ENCODE data around the gene LMAN2.
"Not testable (repeated sequence)": the region's sequence is repeated elsewhere in the genome, so short reads cannot be mapped to it uniquely, and the experiment has no call there.

Gene LMAN2

GRCh38 chr5:177378884-177379883 lies 27.7 kb upstream of the LMAN2 start:
- peak; percentile 46 for DNase-seq

- no peak for DNase-seq
Measured at GRCh38 chr5:177377851-177378776, 26.6 kb upstream of the LMAN2 start.

DNA sequence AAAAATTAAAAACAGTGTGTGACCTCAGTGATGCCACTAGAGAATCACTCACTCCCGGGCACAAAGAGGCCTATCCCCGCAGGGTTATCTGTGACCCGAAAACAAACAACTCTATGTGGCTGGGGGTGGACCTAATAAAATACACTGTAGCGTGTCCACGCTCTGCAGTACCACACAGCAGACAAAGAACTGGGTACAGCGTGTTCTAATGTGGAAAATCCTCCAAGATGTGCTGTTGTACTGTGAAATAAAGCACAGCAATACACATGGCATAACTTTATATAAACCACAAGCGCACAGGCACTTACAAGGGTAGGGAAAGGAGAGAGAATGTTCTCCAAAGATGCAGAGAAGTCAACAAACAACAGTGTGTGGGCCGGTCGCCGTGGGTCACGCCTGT lies 24.6 kb upstream of the LMAN2 start:
- no peak for DNase-seq

- DNase-seq = not testable (repeated sequence)
Measured at GRCh38 chr5:177375516-177375915, 24.0 kb upstream of the LMAN2 start.

DNA sequence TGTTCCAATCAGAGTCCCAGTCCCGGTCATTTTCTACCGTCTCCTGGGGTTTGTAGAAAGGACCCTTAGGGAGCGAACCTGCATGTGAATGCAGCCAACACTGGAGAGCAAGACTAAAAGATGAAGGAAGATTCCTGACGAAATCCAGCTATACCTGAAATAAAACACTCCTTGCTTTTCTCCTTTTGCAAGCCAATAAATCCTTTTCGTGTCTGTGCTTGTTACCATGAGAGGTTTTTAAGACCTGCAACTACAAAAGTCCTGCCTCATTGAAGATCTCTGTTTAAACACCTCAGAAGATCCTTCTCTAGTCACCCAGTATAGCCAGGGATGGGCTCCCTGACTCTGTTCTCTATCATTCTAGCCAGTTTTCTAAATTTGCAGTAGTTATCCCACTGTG lies 22.7 kb upstream of the LMAN2 start:
- DNase-seq = no peak

DNA sequence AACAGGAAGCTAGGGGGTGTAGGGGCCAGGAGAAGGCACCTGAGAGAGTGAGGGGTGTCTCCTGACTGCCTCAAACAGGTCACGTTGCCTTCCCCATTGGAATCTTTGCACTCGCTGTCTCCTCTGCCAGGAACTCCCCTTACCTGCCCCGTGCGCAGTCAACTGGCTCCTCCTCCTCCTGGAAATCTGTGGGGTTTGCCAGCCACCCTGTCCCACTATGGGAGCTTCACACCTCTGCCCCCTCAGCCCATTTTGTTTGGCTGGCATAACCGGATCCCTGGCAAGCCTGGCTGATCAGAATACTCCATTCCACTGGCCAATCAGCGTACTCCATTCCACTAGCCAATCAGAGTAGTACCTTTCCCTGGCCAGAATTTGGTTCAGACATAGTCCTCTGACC lies 22.3 kb upstream of the LMAN2 start:
- no peak for DNase-seq

GRCh38 chr5:177372910-177373309 lies 21.4 kb upstream of the LMAN2 start:
- no peak for DNase-seq

GRCh38 chr5:177372034-177372896 lies 20.8 kb upstream of the LMAN2 start:
- DNase-seq = no peak

DNA sequence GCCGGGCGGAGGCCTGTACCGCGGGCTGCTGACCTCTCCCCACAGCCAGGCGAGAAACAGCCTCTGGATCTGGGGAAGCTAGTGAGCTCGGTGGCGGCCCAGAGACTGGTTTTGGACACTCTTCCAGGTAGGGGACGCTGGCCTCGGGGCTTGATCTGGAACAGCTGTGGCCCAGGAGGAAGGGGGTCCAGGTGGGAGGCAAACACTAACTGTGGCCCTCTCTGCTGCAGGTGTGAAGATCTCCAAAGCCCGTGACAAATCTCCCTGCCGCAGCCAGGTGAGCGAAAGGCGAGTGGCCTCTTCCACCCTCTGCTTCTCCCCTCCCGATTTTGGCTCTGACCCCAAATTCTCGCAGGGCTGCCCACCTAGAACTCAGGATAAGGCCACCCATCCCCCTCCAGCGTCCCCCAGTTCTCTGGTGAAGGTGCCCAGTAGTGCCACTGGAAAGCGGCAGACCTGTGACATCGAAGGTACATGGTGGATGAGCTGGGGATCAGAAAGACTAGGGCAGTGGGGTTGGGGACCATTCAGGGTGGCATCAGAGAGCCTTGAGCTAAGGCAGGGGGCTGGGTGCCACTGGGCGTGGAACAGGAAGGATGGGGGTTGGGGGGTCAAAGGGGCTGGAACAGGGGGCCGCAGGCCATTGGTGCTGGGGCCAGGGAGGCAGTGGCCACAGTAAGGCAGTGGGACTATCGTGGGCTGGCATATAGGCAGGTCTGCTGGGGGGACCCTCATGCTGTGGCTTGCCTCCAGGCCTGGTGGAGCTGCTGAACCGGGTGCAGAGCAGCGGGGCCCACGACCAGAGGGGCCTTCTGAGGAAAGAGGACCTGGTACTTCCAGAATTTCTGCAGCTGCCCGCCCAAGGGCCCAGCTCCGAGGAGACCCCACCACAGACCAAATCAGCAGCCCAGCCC lies 19.9 kb upstream of the LMAN2 start:
- DNase-seq = no peak

DNA sequence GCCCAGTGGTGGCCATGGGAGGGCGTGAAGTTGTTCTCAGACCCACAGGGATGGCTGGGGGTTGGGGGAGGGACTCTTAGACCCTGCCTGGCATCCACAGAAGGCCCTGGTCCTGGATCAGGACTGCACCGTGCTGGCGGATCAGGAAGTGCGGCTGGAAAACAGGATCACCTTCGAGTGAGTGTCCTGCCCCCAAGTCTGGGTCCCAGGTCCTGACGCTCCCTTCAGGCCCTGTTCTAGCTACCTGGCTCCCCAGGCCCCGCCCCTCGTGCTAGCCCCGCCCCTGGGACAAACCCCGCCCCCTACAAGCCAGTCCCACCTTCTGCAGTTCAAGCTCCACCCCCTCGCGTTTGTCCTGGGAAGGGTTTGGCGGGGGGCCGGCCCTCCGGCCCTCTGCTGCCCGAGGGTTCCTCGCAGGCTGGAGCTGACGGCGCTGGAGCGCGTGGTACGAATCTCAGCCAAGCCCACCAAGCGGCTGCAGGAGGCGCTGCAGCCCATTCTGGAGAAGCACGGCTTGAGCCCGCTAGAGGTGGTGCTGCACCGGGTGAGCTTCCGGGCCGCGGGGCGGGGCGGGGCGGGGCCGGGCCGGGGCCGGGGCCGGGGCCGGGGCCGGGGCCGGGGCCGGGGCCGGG lies 19.1 kb upstream of the LMAN2 start:
- peak; percentile 62 for DNase-seq

- DNase-seq = no peak
Measured at GRCh38 chr5:177369645-177370440, 18.4 kb upstream of the LMAN2 start.

DNA sequence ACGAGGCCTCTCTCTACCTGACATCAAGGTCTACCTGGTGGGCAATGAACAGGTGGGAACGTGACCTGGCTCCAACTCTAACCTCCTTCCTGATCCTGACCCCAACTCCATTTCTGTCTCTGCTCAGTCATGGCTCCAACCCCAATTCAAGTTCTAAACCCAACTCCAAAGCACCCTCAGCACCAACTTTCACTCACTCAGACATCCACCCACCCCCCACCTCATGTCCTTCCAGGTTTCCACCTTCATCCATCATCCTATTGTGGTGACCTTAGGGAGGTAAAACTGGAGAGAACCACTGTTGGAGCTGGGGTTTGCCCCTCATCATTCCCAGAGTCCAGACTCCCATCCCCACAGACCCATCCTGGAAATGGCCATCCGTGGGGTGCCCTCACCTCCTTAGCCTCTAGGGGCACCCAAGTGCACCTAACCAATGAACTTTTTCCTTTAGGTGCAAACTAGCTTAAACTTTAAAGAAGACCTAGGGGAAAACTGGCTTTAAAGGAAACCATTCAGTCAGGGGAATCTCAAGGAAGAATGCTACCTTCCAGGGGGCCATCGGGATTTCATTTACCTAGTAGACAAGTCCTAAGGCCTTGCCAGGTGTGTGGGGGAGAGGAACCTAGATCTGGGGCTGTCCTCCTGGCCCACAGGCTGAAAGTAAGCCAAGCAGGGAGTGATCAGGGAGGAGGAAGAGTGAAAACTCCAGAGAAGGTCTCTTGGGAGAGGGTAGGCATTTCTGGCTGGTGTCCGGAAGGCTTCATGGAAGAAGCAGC lies 17.6 kb upstream of the LMAN2 start:
- peak; percentile 54 for DNase-seq

GRCh38 chr5:177367981-177368868 lies 16.8 kb upstream of the LMAN2 start:
- DNase-seq = no peak

DNA sequence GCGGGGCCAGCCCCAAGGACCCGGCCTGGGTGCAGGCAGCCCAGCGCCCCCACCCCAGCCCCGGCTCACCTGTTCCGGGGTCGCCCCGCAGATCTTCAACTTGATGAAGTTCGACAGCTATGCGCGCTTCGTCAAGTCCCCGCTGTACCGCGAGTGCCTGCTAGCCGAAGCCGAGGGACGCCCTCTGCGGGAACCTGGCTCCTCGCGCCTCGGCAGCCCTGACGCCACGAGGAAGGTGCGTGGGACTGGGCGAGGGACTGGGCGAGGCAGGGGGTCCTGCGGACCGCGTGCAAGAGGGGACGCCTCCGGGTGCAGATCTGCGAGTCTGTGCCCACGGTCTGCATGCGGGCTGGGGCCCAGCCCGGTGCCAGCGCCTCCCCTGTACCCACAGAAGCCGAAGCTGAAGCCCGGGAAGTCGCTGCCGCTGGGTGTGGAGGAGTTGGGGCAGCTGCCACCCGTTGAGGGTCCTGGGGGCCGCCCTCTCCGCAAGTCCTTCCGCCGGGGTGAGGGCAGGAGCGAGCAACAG lies 15.9 kb upstream of the LMAN2 start:
- no peak for DNase-seq

DNA sequence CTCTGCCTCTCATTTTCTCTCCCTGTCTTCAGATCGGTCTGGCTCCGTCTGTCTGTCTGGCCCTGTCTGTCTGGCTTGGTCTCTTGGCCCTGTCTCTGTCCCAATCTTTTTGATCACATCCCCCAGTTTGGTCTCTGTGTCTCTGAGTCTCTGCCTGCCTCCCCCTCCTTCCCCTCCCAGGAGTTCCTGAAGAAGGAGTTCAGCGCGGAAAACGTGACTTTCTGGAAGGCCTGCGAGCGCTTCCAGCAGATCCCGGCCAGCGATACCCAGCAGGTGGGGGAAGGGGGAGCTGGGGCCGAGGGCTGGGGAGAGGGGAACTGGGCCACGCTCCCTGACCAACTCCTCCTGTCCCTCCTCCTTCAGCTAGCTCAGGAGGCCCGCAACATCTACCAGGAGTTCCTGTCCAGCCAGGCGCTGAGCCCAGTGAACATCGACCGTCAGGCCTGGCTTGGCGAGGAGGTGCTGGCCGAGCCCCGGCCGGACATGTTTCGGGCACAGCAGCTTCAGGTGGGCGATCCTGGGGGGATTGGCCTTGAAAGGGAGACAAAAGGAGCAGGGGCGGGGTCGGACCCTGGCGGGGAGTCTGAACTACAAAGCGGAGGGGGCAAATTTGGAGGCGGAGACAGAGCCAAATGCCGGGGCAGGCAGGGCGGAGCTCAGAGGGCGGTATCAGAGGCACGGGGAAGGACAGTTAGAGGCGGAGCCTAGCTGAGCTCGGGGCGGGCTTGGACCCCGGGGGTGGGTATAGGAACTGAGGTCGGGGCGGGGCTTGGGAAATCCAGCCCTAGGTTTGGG lies 15.3 kb upstream of the LMAN2 start:
- no peak for DNase-seq

DNA sequence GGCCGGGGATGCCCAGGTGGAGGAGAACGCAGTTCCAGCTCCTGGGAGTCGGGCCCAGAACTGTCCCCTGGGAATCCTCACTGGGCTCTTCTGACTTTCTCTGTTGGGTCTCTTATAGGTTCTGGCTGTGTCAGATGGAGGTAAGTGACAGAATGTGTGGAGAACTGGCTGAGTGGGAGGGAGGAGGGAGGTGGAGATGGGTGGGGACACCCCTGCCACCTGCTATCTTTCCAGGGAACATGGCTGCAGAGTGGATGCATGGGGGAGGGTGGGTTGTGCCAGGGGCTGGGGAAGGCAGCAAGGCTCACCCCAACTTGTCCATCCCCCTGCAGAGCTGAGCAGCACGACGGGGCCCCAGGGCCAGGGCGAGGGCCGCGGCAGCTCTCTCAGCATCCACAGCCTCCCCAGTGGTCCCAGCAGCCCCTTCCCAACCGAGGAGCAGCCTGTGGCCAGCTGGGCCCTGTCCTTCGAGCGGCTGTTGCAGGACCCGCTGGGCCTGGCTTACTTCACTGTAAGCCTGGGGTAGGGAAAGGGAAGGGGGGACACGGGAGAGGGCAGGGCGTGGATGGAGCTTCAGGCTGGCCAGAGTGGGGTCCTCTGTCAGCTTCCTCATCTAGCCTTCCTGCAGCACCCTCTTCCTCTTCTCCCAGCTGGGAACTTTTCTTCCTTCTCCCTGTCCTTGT lies 14.5 kb upstream of the LMAN2 start:
- no peak for DNase-seq
